Naive B cell (primary cell): ENCODE results near the gene CRAMP1. TPM values are rescaled to one million over a fixed set of nuclear protein-coding genes. Genes with fewer than 3 reads are reported as not detected.
A peak's percentile ranks its signal among the peaks of the same experiment; 100 is the strongest.

ENCODE experiments used
- ATAC-seq, 2 donors: fragments of 150-1000 bp; cut with Tn5 transposase; 2 replicates each; pipeline ENCODE4 v1.10.0; 2021; ENCODE audit warnings: low read depth in 2 of 2, mild to moderate bottlenecking in 2 of 2, moderate library complexity in 2 of 2
- DNase-seq: peaks from one replicate; pipeline ENCODE4 v3.0.0; 2022
- H3K27ac Mint-ChIP-seq, 6 donors: one replicate each; pipeline ENCODE4 v1.8.0; 2020 to 2022; ENCODE audit warnings: mild to moderate bottlenecking in 6 of 6, mixed read lengths in 6 of 6, moderate library complexity in 5 of 6, inconsistent platforms in 2 of 6
- H3K27me3 Mint-ChIP-seq, 3 donors: one replicate each; pipeline ENCODE4 v1.8.0; 2021 to 2022; ENCODE audit warnings: mixed read lengths in 3 of 3, mild to moderate bottlenecking in 1 of 3
- H3K36me3 Mint-ChIP-seq, 2 donors: one replicate each; pipeline ENCODE4 v1.8.0; 2020 to 2022; ENCODE audit warnings: mixed read lengths in 2 of 2, inconsistent platforms in 1 of 2, mild to moderate bottlenecking in 1 of 2
- H3K4me1 Mint-ChIP-seq, 3 donors: one replicate each; pipeline ENCODE4 v1.8.0; 2020 to 2022; ENCODE audit warnings: mixed read lengths in 3 of 3, inconsistent platforms in 1 of 3, mild to moderate bottlenecking in 1 of 3, moderate library complexity in 1 of 3
- H3K4me3 Mint-ChIP-seq, 8 donors: one replicate each; pipeline ENCODE4 v1.8.0; 2020 to 2022; ENCODE audit warnings: mild to moderate bottlenecking in 8 of 8, mixed read lengths in 8 of 8, moderate library complexity in 8 of 8, inconsistent platforms in 2 of 8
- H3K9me3 Mint-ChIP-seq, 7 donors: one replicate each; pipeline ENCODE4 v1.8.0; 2020 to 2022; ENCODE audit warnings: mixed read lengths in 7 of 7, mild to moderate bottlenecking in 5 of 7, inconsistent platforms in 2 of 7, moderate library complexity in 1 of 7
- polyA plus RNA-seq, 6 donors: library from polyadenylated mRNA; unstranded; fragments of 300-500 nt; fragmentation: Illumina TruSeq; gene quantifications; one replicate each; pipeline ENCODE4 v1.2.3, GENCODE V29; 2021; ENCODE audit warnings: low read depth in 6 of 6

CRAMP1 gene
- polyA plus RNA-seq, 6 donors from 2014 or later = 1.8 to 6.0 (median 2.2) TPM

GRCh38 chr16:1607971-1608370 lies 4.2 kb upstream of the CRAMP1 start:
- ATAC-seq = no peak
- DNase-seq = peak; percentile 29
- H3K4me1 Mint-ChIP-seq = peaks cover 7 to 36% (median 27%) of the 10 kb centered on the region in 3 donors
- H3K27ac Mint-ChIP-seq = peak overlapping the region in 3 of 6 donors; percentile 24 to 80 (median 58)
- H3K36me3 Mint-ChIP-seq = no peaks in the 10 kb centered on the region
- H3K4me3 Mint-ChIP-seq = peak overlapping the region in 5 of 8 donors; percentile 4 to 71 (median 47)
- H3K9me3 Mint-ChIP-seq = peaks cover 0 to 10% (median 5%) of the 10 kb centered on the region in 7 donors
- no peaks in the 10 kb centered on the region for H3K27me3 Mint-ChIP-seq

DNA sequence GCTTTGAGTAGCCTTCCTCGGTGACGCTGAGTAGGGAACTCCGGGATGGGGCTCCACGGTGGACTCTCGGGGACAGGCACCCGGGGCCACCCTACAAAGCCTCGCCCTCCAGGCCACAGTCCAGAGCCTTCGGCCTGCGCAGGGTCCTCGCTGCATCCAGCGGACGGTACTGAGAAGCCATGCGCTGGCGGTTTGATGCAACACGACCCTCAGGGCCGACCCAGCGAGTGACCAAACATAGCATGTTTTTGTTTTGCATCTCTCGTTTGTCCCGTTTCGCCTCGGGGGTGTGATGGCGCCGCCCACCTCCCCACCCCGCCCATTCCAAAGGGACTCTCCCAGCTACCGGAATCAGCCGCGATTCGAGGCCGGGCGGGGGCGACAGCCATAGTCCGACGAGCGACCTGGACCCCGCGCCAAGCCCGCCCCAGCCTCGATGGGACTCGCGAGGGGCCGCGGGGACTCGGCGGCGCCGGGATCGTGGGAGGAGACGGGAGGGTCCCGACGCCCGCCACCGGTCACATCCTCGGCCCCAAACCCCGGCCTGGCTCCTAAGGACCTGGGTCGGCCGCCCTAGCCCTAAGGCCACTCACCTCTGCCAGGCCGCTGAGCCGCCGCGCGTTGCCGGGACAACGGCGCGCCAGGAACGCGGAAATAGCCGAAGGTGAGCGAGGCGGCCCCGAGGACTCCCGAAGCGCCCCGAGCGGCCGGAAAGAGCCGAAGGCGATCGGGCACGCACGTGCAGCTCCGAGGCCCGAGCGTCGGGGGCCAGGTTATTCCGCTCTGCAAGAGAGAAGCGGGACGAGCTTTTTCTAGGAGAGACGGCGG lies 1.9 kb upstream of the CRAMP1 start:
- DNase-seq (peak; percentile 90), ATAC-seq (peak; percentile 48 to 53)
- H3K4me3 Mint-ChIP-seq = peak overlapping the region; percentile 61 to 86 (median 82)
- peaks cover 0 to 4% of the 10 kb centered on the region in 2 donors for H3K36me3 Mint-ChIP-seq
- no peaks in the 10 kb centered on the region for H3K27me3 Mint-ChIP-seq
- peaks cover 0 to 10% (median 5%) of the 10 kb centered on the region in 7 donors for H3K9me3 Mint-ChIP-seq
- peaks cover 17 to 47% (median 39%) of the 10 kb centered on the region in 3 donors for H3K4me1 Mint-ChIP-seq
- peak overlapping the region in 5 of 6 donors; percentile 56 to 98 (median 83) for H3K27ac Mint-ChIP-seq

- H3K4me1 Mint-ChIP-seq = peaks cover 22 to 55% (median 44%) of the 10 kb centered on the region in 3 donors
- H3K4me3 Mint-ChIP-seq = peak overlapping the region; percentile 61 to 88 (median 82)
Observed at GRCh38 chr16:1610899-1611632, 1.1 kb upstream of the CRAMP1 start.

GRCh38 chr16:1613211-1613622 lies 1.1 kb downstream of the CRAMP1 start:
- peaks cover 0 to 12% of the 10 kb centered on the region in 2 donors for H3K36me3 Mint-ChIP-seq
- peak; percentile 13 for DNase-seq
- no peaks in the 10 kb centered on the region for H3K27me3 Mint-ChIP-seq
- no peak for ATAC-seq
- peak overlapping the region; percentile 83 to 95 (median 90) for H3K4me3 Mint-ChIP-seq
- peaks cover 0 to 10% (median 5%) of the 10 kb centered on the region in 7 donors for H3K9me3 Mint-ChIP-seq
- H3K4me1 Mint-ChIP-seq = peaks cover 22 to 42% (median 39%) of the 10 kb centered on the region in 3 donors
- H3K27ac Mint-ChIP-seq = peak overlapping the region in 5 of 6 donors; percentile 31 to 88 (median 71)

More at GRCh38 chr16:1610899-1611632, 1.1 kb upstream of the CRAMP1 start:
- ATAC-seq (no peak), DNase-seq (no peak)
- Mint-ChIP-seq H3K27ac (peak overlapping the region; percentile 93 to 99 (median 98)), H3K36me3 (peaks cover 0 to 9% of the 10 kb centered on the region in 2 donors), H3K9me3 (peaks cover 0 to 10% (median 5%) of the 10 kb centered on the region in 7 donors), H3K27me3 (no peaks in the 10 kb centered on the region)

DNA sequence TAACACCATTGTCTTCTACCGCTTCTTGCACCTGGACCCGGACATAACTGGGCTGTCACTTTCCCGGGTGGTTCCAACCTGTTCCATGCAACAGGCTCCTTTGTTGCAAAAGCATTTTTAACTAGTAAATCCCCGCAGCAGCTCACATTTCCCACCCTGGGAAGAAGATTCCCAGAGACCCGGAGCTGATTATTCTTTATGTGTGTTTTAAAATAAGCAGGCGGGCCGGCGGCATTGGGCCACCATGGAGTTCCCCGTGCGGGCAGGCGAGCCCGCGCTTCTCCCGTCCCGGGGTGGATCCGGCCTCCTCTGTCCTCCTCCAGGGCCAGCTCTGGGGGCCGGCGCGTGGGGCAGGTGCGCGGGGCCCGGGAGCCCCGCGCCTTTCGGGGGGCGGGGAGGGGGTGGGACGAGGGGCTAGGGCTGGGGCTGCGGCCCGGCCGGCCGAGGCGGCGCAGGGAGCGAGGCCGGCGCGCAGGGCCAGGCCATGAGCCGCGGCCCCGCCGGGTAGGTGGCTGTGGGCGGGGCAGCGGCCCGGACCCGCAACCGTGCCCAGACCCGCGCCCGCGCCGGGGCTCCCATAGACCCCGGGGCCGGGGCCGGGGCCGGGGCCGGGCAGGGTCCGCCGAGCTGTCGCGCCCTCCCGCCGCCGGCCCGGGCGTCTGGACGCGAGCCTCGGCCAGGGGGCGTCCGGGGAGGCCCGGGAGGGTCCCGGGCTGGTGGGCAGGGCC lies 1.7 kb downstream of the CRAMP1 start:
- Mint-ChIP-seq H3K36me3 (peaks cover 0 to 12% of the 10 kb centered on the region in 2 donors), H3K27ac (peak overlapping the region in 5 of 6 donors; percentile 42 to 87 (median 74)), H3K27me3 (no peaks in the 10 kb centered on the region), H3K9me3 (peaks cover 0 to 10% (median 5%) of the 10 kb centered on the region in 7 donors), H3K4me3 (peak overlapping the region; percentile 85 to 95 (median 90)), H3K4me1 (peaks cover 22 to 41% (median 39%) of the 10 kb centered on the region in 3 donors)
- DNase-seq (peak; percentile 7), ATAC-seq (no peak)

DNA sequence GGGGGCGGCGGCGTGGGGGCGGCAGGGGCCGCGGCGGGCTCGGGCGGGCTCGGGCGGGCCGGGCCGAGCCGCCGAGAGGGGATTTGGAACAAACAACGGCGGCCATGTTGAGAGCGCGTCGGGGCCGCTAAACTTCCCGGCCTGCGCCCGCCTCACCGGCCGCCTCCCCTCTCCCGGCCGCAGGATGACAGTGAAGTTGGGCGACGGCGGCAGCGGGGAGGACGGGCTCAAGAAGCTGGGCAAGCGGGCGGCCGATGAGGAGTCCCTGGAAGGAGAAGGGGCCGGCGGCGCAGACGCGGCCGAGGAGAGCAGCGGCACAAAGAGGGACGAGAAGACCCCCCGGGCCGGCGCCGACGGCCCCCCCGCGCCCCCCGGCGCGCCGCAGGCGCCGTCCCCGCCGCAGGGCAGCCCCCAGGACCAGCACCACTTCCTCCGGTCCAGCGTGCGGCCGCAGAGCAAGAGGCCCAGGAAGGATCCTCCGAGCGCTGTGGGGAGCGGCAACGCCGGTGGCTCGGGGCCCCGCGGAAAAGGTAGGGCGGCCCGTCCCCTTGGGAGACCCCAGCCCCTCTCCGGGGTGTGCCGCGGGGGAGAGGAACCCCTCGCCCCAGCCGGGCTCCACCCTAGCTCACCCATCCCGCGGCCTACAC lies 2.4 kb downstream of the CRAMP1 start:
- DNase-seq (peak; percentile 23), ATAC-seq (no peak)
- peaks cover 24 to 43% (median 38%) of the 10 kb centered on the region in 3 donors for H3K4me1 Mint-ChIP-seq
- H3K4me3 Mint-ChIP-seq = peak overlapping the region; percentile 77 to 92 (median 86)
- no peaks in the 10 kb centered on the region for H3K27me3 Mint-ChIP-seq
- H3K9me3 Mint-ChIP-seq = peaks cover 0 to 10% (median 5%) of the 10 kb centered on the region in 7 donors
- H3K36me3 Mint-ChIP-seq = peaks cover 0 to 12% of the 10 kb centered on the region in 2 donors
- H3K27ac Mint-ChIP-seq = peak overlapping the region in 4 of 6 donors; percentile 52 to 86 (median 82)

GRCh38 chr16:1615761-1616160 lies 3.6 kb downstream of the CRAMP1 start:
- DNase-seq (no peak), ATAC-seq (no peak)
- Mint-ChIP-seq H3K9me3 (peaks cover 0 to 10% (median 4%) of the 10 kb centered on the region in 7 donors), H3K36me3 (peaks cover 0 to 12% of the 10 kb centered on the region in 2 donors), H3K4me3 (peak overlapping the region; percentile 39 to 90 (median 82)), H3K4me1 (peaks cover 25 to 45% (median 34%) of the 10 kb centered on the region in 3 donors), H3K27ac (peak overlapping the region in 2 of 6 donors; percentile 76 to 81), H3K27me3 (no peaks in the 10 kb centered on the region)

DNA sequence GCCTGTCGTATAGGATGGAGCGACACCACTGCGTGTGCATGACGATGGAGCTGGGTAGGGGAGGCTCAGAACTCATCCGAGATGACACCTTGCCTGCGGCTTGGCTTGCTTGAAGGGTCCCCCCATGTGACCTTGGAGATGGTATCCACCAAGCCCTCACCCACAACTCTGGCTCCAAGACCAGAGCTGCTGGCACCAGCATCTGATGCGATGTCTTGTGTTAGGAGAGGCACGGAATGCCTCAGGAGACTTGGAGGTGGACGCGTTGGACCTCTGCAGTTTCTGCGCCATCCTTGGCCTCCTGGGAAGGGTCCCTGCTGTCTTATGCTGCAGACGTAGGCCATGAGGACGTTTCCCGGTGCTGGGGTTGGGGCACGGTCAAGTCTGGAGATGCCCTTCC lies 7.8 kb downstream of the CRAMP1 start:
- ATAC-seq (no peak), DNase-seq (no peak)
- peaks cover 24 to 58% (median 39%) of the 10 kb centered on the region in 3 donors for H3K4me1 Mint-ChIP-seq
- no peaks in the 10 kb centered on the region for H3K9me3 Mint-ChIP-seq
- no peaks in the 10 kb centered on the region for H3K27me3 Mint-ChIP-seq
- H3K27ac Mint-ChIP-seq = peak overlapping the region in 1 of 6 donors; percentile 35
- no peak overlapping the region for H3K4me3 Mint-ChIP-seq
- peaks cover 0 to 12% of the 10 kb centered on the region in 2 donors for H3K36me3 Mint-ChIP-seq

DNA sequence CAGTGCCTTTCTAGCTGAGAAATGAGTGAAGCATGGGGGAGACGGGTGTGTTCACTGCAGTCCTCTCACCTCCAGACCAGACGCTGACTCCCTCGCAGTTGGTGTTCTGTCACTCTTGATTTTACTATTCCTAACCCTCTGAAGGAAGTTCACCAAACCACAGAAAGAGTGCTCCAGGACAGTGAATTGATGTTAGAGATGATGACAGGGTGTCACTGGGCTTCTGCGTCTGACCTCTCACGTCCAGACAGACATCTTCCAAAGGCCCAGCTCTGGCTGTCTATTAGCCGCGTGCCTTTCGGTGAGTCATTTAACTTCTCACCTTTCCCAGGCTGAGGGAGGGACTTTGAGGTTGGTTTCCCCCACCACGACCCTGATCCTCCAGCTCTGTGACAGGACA lies 8.2 kb downstream of the CRAMP1 start:
- no peak for ATAC-seq
- no peaks in the 10 kb centered on the region for H3K9me3 Mint-ChIP-seq
- H3K4me3 Mint-ChIP-seq = no peak overlapping the region
- peaks cover 20 to 54% (median 35%) of the 10 kb centered on the region in 3 donors for H3K4me1 Mint-ChIP-seq
- peak overlapping the region in 1 of 6 donors; percentile 35 for H3K27ac Mint-ChIP-seq
- H3K27me3 Mint-ChIP-seq = no peaks in the 10 kb centered on the region
- H3K36me3 Mint-ChIP-seq = peaks cover 0 to 7% of the 10 kb centered on the region in 2 donors
- DNase-seq = no peak

DNA sequence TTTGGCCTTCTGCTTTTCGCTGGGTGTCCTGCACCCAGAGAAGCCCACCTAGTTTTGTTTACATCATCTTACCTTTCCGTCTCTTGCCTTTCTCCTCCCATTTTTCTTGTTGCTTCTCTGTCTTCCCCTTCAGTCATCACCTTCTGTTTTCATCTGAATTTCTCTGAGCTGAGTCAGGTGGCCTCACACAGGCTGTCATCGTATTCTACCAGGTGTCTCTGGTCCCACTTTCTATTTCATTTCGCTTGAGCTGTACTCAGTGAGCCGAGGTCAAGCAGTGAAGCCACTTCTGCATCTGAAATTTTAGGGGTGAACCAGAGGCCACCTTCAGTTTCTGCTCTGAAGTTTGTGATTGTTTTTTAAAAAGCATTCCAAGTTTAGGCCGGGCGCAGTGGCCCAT lies 9.7 kb downstream of the CRAMP1 start:
- peaks cover 17 to 44% (median 30%) of the 10 kb centered on the region in 3 donors for H3K4me1 Mint-ChIP-seq
- no peaks in the 10 kb centered on the region for H3K27me3 Mint-ChIP-seq
- H3K36me3 Mint-ChIP-seq = peaks cover 0 to 4% of the 10 kb centered on the region in 2 donors
- DNase-seq (peak; percentile 10), ATAC-seq (peak; percentile 94 to 98)
- H3K4me3 Mint-ChIP-seq = peak overlapping the region in 2 of 8 donors; percentile 2 to 52
- H3K9me3 Mint-ChIP-seq = no peaks in the 10 kb centered on the region
- peak overlapping the region in 5 of 6 donors; percentile 19 to 93 (median 65) for H3K27ac Mint-ChIP-seq

GRCh38 chr16:1626327-1626726 lies 14.2 kb downstream of the CRAMP1 start:
- Mint-ChIP-seq H3K9me3 (no peaks in the 10 kb centered on the region), H3K27me3 (no peaks in the 10 kb centered on the region), H3K4me3 (no peak overlapping the region), H3K36me3 (peaks cover 0 to 7% of the 10 kb centered on the region in 2 donors), H3K4me1 (peaks cover 19 to 35% (median 22%) of the 10 kb centered on the region in 3 donors), H3K27ac (peak overlapping the region in 1 of 6 donors; percentile 28)
- ATAC-seq = no peak
- DNase-seq = no peak

DNA sequence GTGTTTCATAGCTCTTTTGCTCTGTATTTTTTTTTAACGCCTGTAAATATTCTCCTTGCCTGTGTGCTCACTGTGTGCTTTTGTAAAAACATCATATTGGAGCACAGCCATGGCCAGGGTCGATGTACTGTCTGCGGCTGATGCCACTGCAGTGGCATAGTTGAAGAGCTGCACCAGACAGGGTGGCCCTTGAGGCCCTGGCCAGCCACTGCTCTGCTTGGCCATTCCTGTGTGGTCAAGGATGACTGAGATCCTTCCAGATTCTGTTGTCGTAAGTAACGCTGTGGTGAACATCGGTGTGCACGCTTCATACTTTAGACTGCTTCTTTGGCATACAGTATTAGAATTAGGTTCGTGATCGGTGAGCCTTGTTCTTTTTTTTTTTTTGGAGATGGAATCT lies 14.6 kb downstream of the CRAMP1 start:
- Mint-ChIP-seq H3K4me1 (peaks cover 17 to 31% (median 20%) of the 10 kb centered on the region in 3 donors), H3K4me3 (no peak overlapping the region), H3K9me3 (no peaks in the 10 kb centered on the region), H3K36me3 (peaks cover 0 to 7% of the 10 kb centered on the region in 2 donors), H3K27me3 (no peaks in the 10 kb centered on the region), H3K27ac (no peak overlapping the region)
- ATAC-seq (no peak), DNase-seq (no peak)
